Naive thymus-derived CD4-positive, alpha-beta T cell (primary cell): Measurements from ENCODE around the gene GDNF. TPM values are rescaled to one million over a fixed set of nuclear protein-coding genes. Genes with fewer than 3 reads are reported as not detected.

Experiments used
- ATAC-seq: fragments of 150-1000 bp; cut with Tn5 transposase; 2 replicates; pipeline ENCODE4 v1.10.0; 2021; ENCODE audit warnings: mild to moderate bottlenecking, moderate library complexity
- CTCF ChIA-PET: fragments of 350-600 bp; sonication (Branson Sonifier 250); formaldehyde crosslinking; loops from one replicate; lab custom pipeline; 2021; ENCODE audit warnings: antibody characterized with exemption; lab: Charles Lee
- POLR2A ChIA-PET: fragments of 350-600 bp; sonication (Branson Sonifier 250); formaldehyde crosslinking; loops from one replicate; lab custom pipeline; 2021; ENCODE audit warnings: antibody characterized with exemption, inconsistent platforms; lab: Charles Lee
- DNase-seq, 9 donors: peaks; one replicate each; pipeline versions ENCODE4 v3.0.0 to v3.0.0-alpha.2; 2020 to 2022; ENCODE audit warnings: mixed read lengths in 1 of 9
- H3K27ac ChIP-seq: one replicate; pipeline ENCODE4 v1.7.0; 2013; ENCODE audit warnings: mild to moderate bottlenecking, low read depth, low read length, moderate library complexity
- H3K27me3 ChIP-seq, 2 donors: one replicate each; pipeline ENCODE4 v1.7.0; 2013; ENCODE audit warnings: low read length in 2 of 2, mild to moderate bottlenecking in 2 of 2, moderate library complexity in 2 of 2; ENCODE audit not compliant: control insufficient read depth in 2 of 2, insufficient read depth in 2 of 2
- H3K36me3 ChIP-seq, 3 experiments: 1 replicate in 2 of 3; 2 replicates in 1 of 3; pipeline ENCODE4 v1.7.0; 2013; ENCODE audit warnings: low read length in 3 of 3, mild to moderate bottlenecking in 3 of 3, moderate library complexity in 1 of 3; ENCODE audit not compliant: insufficient read depth in 3 of 3, control insufficient read depth in 2 of 3
- H3K4me1 ChIP-seq, 2 donors: one replicate each; pipeline ENCODE4 v1.7.0; 2013; ENCODE audit warnings: low read length in 2 of 2, mild to moderate bottlenecking in 2 of 2, moderate library complexity in 1 of 2; ENCODE audit not compliant: control insufficient read depth in 2 of 2, insufficient read depth in 2 of 2
- H3K4me3 ChIP-seq: 2 replicates; pipeline ENCODE4 v1.7.0; 2013; ENCODE audit warnings: mild to moderate bottlenecking, low read length
- H3K9me3 ChIP-seq, 3 experiments: 1 replicate in 2 of 3; 2 replicates in 1 of 3; pipeline ENCODE4 v1.7.0; 2013; ENCODE audit warnings: low read length in 3 of 3; ENCODE audit not compliant: control insufficient read depth in 2 of 3
- H3K27ac Mint-ChIP-seq, 9 donors: one replicate each; pipeline ENCODE4 v1.8.0; 2020 to 2022; ENCODE audit warnings: mixed read lengths in 9 of 9, mild to moderate bottlenecking in 8 of 9, moderate library complexity in 5 of 9, inconsistent platforms in 2 of 9
- H3K27me3 Mint-ChIP-seq, 5 donors: one replicate each; pipeline ENCODE4 v1.8.0; 2021 to 2022; ENCODE audit warnings: mixed read lengths in 5 of 5, mild to moderate bottlenecking in 1 of 5
- H3K36me3 Mint-ChIP-seq, 5 donors: one replicate each; pipeline ENCODE4 v1.8.0; 2020 to 2022; ENCODE audit warnings: mixed read lengths in 5 of 5, mild to moderate bottlenecking in 3 of 5, inconsistent platforms in 1 of 5
- H3K4me1 Mint-ChIP-seq, 7 donors: one replicate each; pipeline ENCODE4 v1.8.0; 2020 to 2022; ENCODE audit warnings: mixed read lengths in 7 of 7, mild to moderate bottlenecking in 3 of 7, inconsistent platforms in 1 of 7
- H3K4me3 Mint-ChIP-seq, 10 donors: one replicate each; pipeline ENCODE4 v1.8.0; 2020 to 2022; ENCODE audit warnings: mild to moderate bottlenecking in 10 of 10, mixed read lengths in 10 of 10, moderate library complexity in 6 of 10, inconsistent platforms in 2 of 10
- H3K9me3 Mint-ChIP-seq, 11 donors: one replicate each; pipeline ENCODE4 v1.8.0; 2020 to 2022; ENCODE audit warnings: mixed read lengths in 11 of 11, mild to moderate bottlenecking in 4 of 11, inconsistent platforms in 1 of 11, moderate library complexity in 1 of 11
- intact Hi-C, 2 donors: fragments of 100-400 bp; cut with micrococcal nuclease; formaldehyde crosslinking; loops; one replicate each; pipeline ENCODE4 v1.15.1; 2023
- polyA plus RNA-seq, 2 donors: library from polyadenylated mRNA; unstranded; fragments of 300-500 nt; fragmentation: Illumina TruSeq; gene quantifications; one replicate each; pipeline ENCODE4 v1.2.3, GENCODE V29; 2021
- total RNA-seq, 6 experiments: library from RNA in 5 of 6; stranded (reverse) in 5 of 6; gene quantifications; 1 replicate in 5 of 6; 2 replicates in 1 of 6; pipeline ENCODE4 v1.2.3 and lab custom pipeline; 2021 to 2026

Gene GDNF
- total and polyA plus RNA-seq, 7 experiments from 2014 or later: not detected

- Mint-ChIP-seq H3K9me3 (peaks cover 0 to 4% (median 0%) of the 10 kb centered on the region in 11 donors), H3K27me3 (peaks cover 0 to 24% (median 11%) of the 10 kb centered on the region in 5 donors), H3K36me3 (no peaks in the 10 kb centered on the region), H3K4me3 (no peak overlapping the region), H3K4me1 (no peaks in the 10 kb centered on the region), H3K27ac (no peak overlapping the region)
- H3K27ac ChIP-seq: no peak overlapping the region
- ChIA-PET CTCF (no interaction called here), POLR2A (no interaction called here)
- no peaks in the 10 kb centered on the region for H3K4me1 ChIP-seq
- ATAC-seq (no peak), DNase-seq (no peak)
- no peak overlapping the region for H3K4me3 ChIP-seq
- intact Hi-C loops: no loop called here
- no peaks in the 10 kb centered on the region for H3K36me3 ChIP-seq
- no peaks in the 10 kb centered on the region for H3K27me3 ChIP-seq
- H3K9me3 ChIP-seq: no peaks in the 10 kb centered on the region
Measured at GRCh38 chr5:37815913-37816312, 23.9 kb downstream of the GDNF start.

- CTCF ChIA-PET: no interaction called here
- ATAC-seq: no peak
- H3K27me3 Mint-ChIP-seq: peaks cover 0 to 26% (median 11%) of the 10 kb centered on the region in 5 donors
- Histone ChIP-seq H3K36me3 (no peaks in the 10 kb centered on the region), H3K4me1 (no peaks in the 10 kb centered on the region), H3K4me3 (no peak overlapping the region), H3K27me3 (no peaks in the 10 kb centered on the region), H3K9me3 (no peaks in the 10 kb centered on the region), H3K27ac (no peak overlapping the region)
- DNase-seq: no peak
- no peak overlapping the region for H3K4me3 Mint-ChIP-seq
- H3K9me3 Mint-ChIP-seq: peaks cover 0 to 4% (median 0%) of the 10 kb centered on the region in 11 donors
- no peaks in the 10 kb centered on the region for H3K36me3 Mint-ChIP-seq
- H3K27ac Mint-ChIP-seq: no peak overlapping the region
- no peaks in the 10 kb centered on the region for H3K4me1 Mint-ChIP-seq
- intact Hi-C loops: no loop called here
- POLR2A ChIA-PET: no interaction called here
Measured at GRCh38 chr5:37814699-37815098, 25.1 kb downstream of the GDNF start.

GRCh38 chr5:37812365-37812764 is 27.5 kb downstream of the GDNF start:
- Mint-ChIP-seq H3K9me3 (peaks cover 0 to 3% (median 0%) of the 10 kb centered on the region in 11 donors), H3K27ac (no peak overlapping the region), H3K27me3 (peaks cover 0 to 24% (median 6%) of the 10 kb centered on the region in 5 donors), H3K4me3 (no peak overlapping the region), H3K4me1 (no peaks in the 10 kb centered on the region), H3K36me3 (no peaks in the 10 kb centered on the region)
- CTCF ChIA-PET: no interaction called here
- no peaks in the 10 kb centered on the region for H3K9me3 ChIP-seq
- DNase-seq (no peak), ATAC-seq (no peak)
- no peaks in the 10 kb centered on the region for H3K36me3 ChIP-seq
- H3K27me3 ChIP-seq: no peaks in the 10 kb centered on the region
- intact Hi-C loops: no loop called here
- POLR2A ChIA-PET: no interaction called here
- H3K4me3 ChIP-seq: no peak overlapping the region
- H3K4me1 ChIP-seq: no peaks in the 10 kb centered on the region
- no peak overlapping the region for H3K27ac ChIP-seq

- Histone ChIP-seq H3K4me1 (no peaks in the 10 kb centered on the region), H3K27ac (no peak overlapping the region), H3K4me3 (no peak overlapping the region), H3K27me3 (no peaks in the 10 kb centered on the region), H3K9me3 (no peaks in the 10 kb centered on the region), H3K36me3 (no peaks in the 10 kb centered on the region)
- intact Hi-C loops: no loop called here
- peaks cover 3 to 22% (median 6%) of the 10 kb centered on the region in 5 donors for H3K27me3 Mint-ChIP-seq
- H3K4me3 Mint-ChIP-seq: no peak overlapping the region
- DNase-seq (no peak), ATAC-seq (no peak)
- no peak overlapping the region for H3K27ac Mint-ChIP-seq
- CTCF ChIA-PET: no interaction called here
- H3K9me3 Mint-ChIP-seq: peaks cover 0 to 4% (median 0%) of the 10 kb centered on the region in 11 donors
- no peaks in the 10 kb centered on the region for H3K4me1 Mint-ChIP-seq
- POLR2A ChIA-PET: no interaction called here
- no peaks in the 10 kb centered on the region for H3K36me3 Mint-ChIP-seq
Measured at GRCh38 chr5:37811866-37812265, 28.0 kb downstream of the GDNF start.

- ChIA-PET CTCF (no interaction called here), POLR2A (no interaction called here)
- no peak overlapping the region for H3K27ac ChIP-seq
- no peak overlapping the region for H3K4me3 ChIP-seq
- H3K27me3 ChIP-seq: no peaks in the 10 kb centered on the region
- H3K4me1 ChIP-seq: no peaks in the 10 kb centered on the region
- no peak for ATAC-seq
- intact Hi-C loops: no loop called here
- Mint-ChIP-seq H3K9me3 (peaks cover 0 to 10% (median 5%) of the 10 kb centered on the region in 11 donors), H3K4me3 (no peak overlapping the region), H3K36me3 (no peaks in the 10 kb centered on the region), H3K4me1 (no peaks in the 10 kb centered on the region), H3K27ac (no peak overlapping the region), H3K27me3 (peaks cover 0 to 22% (median 6%) of the 10 kb centered on the region in 5 donors)
- DNase-seq: no peak
- H3K9me3 ChIP-seq: no peaks in the 10 kb centered on the region
- H3K36me3 ChIP-seq: no peaks in the 10 kb centered on the region
Measured at GRCh38 chr5:37810311-37810710, 29.5 kb downstream of the GDNF start.

- H3K9me3 ChIP-seq: no peaks in the 10 kb centered on the region
- Mint-ChIP-seq H3K4me3 (no peak overlapping the region), H3K36me3 (no peaks in the 10 kb centered on the region), H3K27me3 (peaks cover 0 to 24% (median 6%) of the 10 kb centered on the region in 5 donors), H3K9me3 (peaks cover 0 to 10% (median 5%) of the 10 kb centered on the region in 11 donors), H3K4me1 (no peaks in the 10 kb centered on the region), H3K27ac (no peak overlapping the region)
- H3K27me3 ChIP-seq: no peaks in the 10 kb centered on the region
- no peaks in the 10 kb centered on the region for H3K4me1 ChIP-seq
- no peak overlapping the region for H3K4me3 ChIP-seq
- ATAC-seq (no peak), DNase-seq (no peak)
- ChIA-PET POLR2A (no interaction called here), CTCF (no interaction called here)
- no peak overlapping the region for H3K27ac ChIP-seq
- no peaks in the 10 kb centered on the region for H3K36me3 ChIP-seq
- intact Hi-C loops: no loop called here
Measured at GRCh38 chr5:37808945-37809344, 30.9 kb downstream of the GDNF start.

GRCh38 chr5:37807621-37808301 is 32.1 kb downstream of the GDNF start:
- H3K4me3 Mint-ChIP-seq: no peak overlapping the region
- no peak for ATAC-seq

More at GRCh38 chr5:37807621-37808301, 32.1 kb downstream of the GDNF start:
- no peaks in the 10 kb centered on the region for H3K36me3 Mint-ChIP-seq
- Histone ChIP-seq H3K27ac (no peak overlapping the region), H3K4me1 (no peaks in the 10 kb centered on the region), H3K4me3 (no peak overlapping the region), H3K36me3 (no peaks in the 10 kb centered on the region), H3K9me3 (no peaks in the 10 kb centered on the region), H3K27me3 (no peaks in the 10 kb centered on the region)
- peaks cover 0 to 10% (median 5%) of the 10 kb centered on the region in 11 donors for H3K9me3 Mint-ChIP-seq
- no peak for DNase-seq
- H3K27ac Mint-ChIP-seq: no peak overlapping the region
- H3K27me3 Mint-ChIP-seq: peaks cover 0 to 29% (median 9%) of the 10 kb centered on the region in 5 donors
- no peaks in the 10 kb centered on the region for H3K4me1 Mint-ChIP-seq
- ChIA-PET CTCF (no interaction called here), POLR2A (no interaction called here)
- intact Hi-C loops: no loop called here
